Activated CD4-positive, alpha-beta T cell treated with anti-CD3 and anti-CD28 coated beads, Interleukin-2, amount 50 U/mL, for 48 hours (primary cell): ENCODE data around the gene NAPEPLD.
"Not testable (repeated sequence)": the region's sequence is repeated elsewhere in the genome, so short reads cannot be mapped to it uniquely, and the experiment has no call there.

Experiments used
- DNase-seq, 2 experiments: peaks; one replicate each; pipeline ENCODE4 v3.0.0-alpha.2; 2020

NAPEPLD gene

GRCh38 chr7:103148994-103149807 is at the start of gene NAPEPLD:
Gene NAPEPLD, minus strand, starts transcription at chr7:103149099. Its CDS starts 20,323 bp downstream, at chr7:103128776.
- peak; percentile 65 to 72 for DNase-seq

DNA sequence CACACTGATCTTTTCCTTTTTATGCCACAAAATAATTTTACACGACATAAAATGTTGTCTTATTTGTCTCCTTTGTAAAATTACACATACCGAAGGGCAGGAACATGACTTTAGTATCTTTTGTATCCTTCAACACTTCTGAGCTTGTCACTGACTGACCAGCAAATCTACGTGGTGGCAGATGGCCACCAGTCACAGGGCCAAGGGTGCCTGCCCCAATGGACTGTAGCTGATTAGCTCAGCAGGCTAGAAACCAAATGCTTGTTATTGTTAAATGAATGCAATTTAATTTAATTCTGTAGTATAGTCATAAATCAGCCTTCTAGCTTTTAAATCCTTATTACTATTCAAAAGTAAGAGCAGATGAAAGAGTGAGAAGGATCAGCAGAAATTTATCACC is 49.2 kb upstream of the NAPEPLD start:
- not testable (repeated sequence) for DNase-seq

DNA sequence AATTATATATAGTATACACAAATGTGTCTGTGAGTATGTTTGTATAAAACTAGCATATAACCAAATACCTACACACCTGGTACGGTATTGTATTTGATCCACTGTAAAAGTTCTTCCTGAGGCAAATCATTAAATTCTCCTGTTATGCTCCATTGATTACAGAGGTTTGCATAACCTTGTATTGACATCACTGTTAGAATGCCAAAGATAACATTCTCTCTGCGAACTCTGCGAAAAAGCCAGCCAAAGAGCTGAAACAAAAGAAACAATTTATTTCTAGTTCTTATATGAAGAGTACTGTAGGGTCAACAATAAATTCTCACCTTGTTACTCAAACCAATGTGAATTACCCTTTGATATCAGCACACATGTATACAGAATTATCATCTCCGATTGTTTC is 46.5 kb upstream of the NAPEPLD start:
- not testable (repeated sequence) for DNase-seq

- DNase-seq, result not testable (repeated sequence)
Measured at GRCh38 chr7:103172415-103173146, 23.7 kb upstream of the NAPEPLD start.

GRCh38 chr7:103171695-103172414 is 23.0 kb upstream of the NAPEPLD start:
- DNase-seq, result not testable (repeated sequence)

GRCh38 chr7:103166921-103167544 is 18.1 kb upstream of the NAPEPLD start:
- DNase-seq, result not testable (repeated sequence)

DNA sequence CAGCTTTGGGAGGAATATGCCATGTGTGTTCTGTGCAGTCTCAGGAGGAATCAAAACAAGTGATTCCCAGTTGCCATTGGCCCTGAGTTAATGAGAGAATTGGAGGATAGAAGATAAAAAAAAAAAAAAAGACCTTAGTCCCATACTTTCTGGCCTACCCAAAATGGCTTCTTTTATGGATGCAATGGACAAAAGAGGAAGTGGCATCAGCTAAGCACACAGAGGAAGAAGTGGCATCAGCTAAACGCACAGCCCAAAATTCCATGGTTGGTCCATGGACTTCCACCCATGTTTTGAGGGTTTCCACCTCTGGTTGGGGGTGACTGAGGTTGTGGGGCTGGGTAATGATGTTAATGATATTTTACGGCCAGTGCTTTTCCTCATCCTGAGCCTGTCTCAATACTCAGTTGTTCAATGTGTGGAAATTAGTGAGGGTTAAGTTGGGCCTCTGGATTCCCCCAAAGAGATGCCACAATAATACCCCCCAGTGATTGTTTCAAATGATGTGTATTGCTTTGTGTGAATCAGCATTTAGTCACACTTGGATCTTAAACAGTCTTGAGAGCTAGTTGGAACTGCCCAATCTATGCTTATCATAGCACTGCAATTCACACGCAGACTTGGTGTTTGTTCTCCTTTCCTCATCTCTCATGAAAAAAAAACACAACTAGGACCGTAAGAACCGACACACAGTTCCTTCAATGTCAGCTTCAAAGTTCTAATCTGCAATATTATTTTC is 14.4 kb upstream of the NAPEPLD start:
- DNase-seq, result not testable (repeated sequence)

DNA sequence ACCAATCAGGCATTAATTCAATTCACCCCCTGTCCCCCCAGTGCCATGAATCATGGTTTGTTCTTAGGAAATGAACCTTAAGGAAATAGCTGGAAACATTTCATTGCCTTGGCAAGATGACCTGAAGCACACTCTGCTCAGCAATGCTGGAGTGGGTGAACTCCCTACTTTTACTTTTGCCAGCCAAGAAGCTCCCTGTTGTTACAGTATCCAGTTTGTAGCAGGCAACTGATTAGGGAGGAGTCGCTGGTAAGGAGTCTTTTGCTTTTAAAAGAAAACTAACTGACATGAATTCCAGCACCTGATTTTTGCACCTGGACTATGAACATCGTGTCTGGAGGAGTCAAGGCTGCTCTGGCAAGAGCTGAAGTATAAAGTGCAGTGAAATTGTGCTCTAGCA is 13.7 kb upstream of the NAPEPLD start:
- not testable (repeated sequence) for DNase-seq

DNA sequence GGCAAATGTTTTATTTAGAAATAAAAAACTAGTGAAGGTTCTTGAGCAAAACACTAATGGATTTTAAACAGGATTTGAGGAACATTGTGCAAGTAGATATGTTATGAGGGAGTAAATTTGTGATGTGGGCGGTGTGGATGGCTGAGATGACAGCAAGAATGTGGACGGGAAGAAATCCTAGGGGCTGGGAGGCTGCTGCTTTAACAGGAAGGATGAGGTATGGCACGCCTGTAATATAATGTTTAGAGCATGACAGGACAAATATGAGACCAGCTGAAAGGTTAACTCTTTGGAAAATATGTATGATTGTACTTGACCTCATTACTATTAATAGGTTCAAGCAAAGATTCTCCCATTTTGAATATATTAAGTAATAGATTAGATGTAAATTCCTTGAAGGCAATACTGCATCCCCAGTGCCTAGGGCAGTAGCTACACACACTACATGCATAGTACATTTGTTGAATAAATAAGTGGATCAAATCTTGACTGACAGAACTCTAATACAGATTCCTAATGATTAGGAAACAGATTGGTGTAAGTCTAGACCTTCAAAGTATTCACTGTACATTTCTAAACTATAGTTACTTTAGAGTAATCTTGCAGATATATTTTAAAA is 13.2 kb upstream of the NAPEPLD start:
- not testable (repeated sequence) for DNase-seq

GRCh38 chr7:103159072-103159471 is 10.2 kb upstream of the NAPEPLD start:
- not testable (repeated sequence) for DNase-seq

- peak in 1 of 2 experiments; percentile 3 for DNase-seq
Measured at GRCh38 chr7:103155331-103156024, 6.6 kb upstream of the NAPEPLD start.

GRCh38 chr7:103154042-103154441 is 5.1 kb upstream of the NAPEPLD start:
- no peak for DNase-seq

GRCh38 chr7:103152744-103153617 is 4.1 kb upstream of the NAPEPLD start:
- not testable (repeated sequence) for DNase-seq

DNA sequence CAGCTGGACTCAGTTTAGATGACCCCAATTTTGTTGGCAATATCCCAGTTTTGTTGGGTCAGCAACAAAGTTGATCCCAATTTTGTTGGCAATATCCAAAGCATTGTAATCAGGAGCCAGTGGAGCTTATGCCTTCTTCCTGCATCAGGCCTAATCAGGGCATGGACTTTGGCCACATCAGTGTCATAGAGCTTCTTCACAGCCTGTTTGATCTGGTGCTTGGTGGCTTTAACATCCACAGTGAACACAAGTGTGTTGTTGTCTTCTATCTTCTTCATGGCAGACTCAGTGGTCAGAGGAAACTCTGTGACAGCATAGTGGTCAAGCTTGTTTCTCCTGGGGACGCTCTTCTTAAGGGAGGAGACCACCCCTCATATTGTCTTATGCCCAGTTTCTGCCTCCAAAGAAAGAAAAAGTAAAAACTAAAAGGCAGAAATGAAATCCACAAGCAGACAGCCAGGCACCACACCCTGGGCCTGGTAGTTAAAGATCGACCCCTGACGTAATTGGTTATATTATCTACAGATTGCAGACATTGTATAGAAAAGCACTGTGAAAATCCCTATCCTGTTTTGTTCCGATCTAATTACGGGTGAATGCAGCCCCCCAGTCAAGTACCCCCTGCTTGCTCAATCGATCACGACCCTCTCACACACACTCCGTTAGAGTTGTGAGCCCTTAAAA is 3.2 kb upstream of the NAPEPLD start:
- DNase-seq, result not testable (repeated sequence)

DNA sequence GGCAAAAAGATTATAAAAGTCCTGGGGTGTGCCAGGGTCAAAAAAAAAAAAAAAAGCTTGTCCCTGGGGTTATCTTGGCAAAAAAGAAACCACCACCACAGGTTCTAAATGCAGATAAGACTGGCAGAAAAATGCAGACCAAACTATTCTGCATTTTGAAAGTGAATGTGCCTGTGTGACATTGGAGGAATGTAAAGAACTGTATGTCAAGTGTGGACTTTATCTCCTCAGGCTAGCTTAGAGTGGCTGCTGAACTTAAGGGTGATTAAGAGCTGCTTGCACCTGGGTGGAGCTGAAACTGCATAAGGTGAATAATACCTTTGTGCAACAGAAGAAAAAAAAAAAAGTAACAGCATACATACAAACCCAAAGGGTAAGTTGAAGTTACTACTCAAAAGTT is 1.3 kb upstream of the NAPEPLD start:
- no peak for DNase-seq

GRCh38 chr7:103149808-103150180 is 895 bp upstream of the NAPEPLD start:
- no peak for DNase-seq

DNA sequence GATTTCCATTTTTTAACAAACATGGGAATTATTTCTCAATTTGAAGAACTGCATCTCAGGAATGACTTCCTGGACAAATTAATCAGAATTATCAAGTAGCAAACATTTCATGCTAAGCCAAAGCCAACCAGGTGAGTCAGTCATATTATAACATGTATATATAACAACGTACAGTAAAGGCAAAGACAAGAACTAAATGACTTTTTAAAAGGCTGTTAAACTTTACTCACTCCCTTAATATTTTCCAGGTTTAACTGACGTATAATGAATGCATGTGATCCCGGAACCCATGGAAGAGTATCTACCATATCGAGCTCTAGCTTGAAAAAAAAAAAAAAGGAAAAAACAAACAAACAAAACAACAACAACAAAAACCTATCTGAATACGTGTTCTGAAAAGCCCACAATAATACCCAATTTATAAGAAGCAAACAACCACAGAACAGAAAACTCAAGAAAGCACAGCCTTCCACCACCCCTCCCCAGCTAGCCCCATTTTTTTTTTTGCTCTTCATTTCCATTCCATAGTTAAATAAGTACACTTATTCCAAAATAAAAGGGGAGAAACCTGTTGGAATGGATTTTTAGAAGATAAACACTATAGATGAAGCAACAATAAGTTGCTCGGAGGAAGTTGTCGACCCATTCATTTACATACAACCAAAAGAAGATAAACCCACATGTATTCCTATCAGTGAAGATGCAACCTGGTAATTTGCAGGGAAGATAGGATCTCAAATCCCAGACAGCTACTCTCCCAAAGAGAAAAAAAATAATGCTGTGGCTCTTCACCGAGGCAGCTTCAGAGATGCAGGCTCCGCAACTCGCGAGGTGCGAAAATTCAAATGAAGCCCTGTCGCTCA is 537 bp downstream of the NAPEPLD start:
- DNase-seq, result no peak

GRCh38 chr7:103144754-103145153 is 4.1 kb downstream of the NAPEPLD start:
- not testable (repeated sequence) for DNase-seq
